Gastrocnemius medialis (tissue), 4 donors: ENCODE data around the gene DRC1.

Experiments used
- POLR2A ChIP-seq, 2 donors: fragments of 450-650 bp; IDR thresholded peaks; one replicate each; pipeline ENCODE4 v1.6.1; 2017; ENCODE audit warnings: antibody characterized with exemption in 2 of 2, mild to moderate bottlenecking in 2 of 2, moderate library complexity in 2 of 2
- TF ChIP-seq, protein P1 (sequence below), 5 experiments: fragments of 450-650 bp in 3 of 5; fragments of 200-600 bp in 2 of 5; sonication (generic) in 2 of 5; IDR thresholded peaks in 4 of 5; conservative IDR thresholded peaks in 1 of 5; 1 replicate in 4 of 5; 2 replicates in 1 of 5; pipeline ENCODE4 v1.5.1; 2016 to 2019; ENCODE audit warnings: antibody characterized with exemption in 5 of 5, mild to moderate bottlenecking in 3 of 5, moderate library complexity in 3 of 5

DNA sequence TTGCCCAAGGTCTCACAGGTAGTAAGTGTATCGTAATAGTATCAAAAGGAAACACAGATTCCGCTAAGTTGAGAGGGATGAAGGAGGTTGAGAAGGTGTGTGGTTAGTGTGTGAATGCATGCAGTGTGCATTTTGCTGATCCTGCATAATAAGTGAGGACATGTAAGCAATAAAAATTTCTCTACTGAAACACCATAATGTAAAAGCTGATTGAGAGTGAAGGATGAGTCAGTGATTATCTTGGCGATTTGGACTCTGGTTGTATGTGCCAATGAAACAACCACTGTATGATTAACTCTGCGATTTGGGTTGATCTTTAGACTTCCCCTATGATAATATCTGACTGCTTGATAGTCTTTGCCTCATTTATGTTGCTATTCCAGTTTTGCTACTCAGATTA is 38.4 kb upstream of the DRC1 start:
- TF ChIP-seq, protein P1, sequence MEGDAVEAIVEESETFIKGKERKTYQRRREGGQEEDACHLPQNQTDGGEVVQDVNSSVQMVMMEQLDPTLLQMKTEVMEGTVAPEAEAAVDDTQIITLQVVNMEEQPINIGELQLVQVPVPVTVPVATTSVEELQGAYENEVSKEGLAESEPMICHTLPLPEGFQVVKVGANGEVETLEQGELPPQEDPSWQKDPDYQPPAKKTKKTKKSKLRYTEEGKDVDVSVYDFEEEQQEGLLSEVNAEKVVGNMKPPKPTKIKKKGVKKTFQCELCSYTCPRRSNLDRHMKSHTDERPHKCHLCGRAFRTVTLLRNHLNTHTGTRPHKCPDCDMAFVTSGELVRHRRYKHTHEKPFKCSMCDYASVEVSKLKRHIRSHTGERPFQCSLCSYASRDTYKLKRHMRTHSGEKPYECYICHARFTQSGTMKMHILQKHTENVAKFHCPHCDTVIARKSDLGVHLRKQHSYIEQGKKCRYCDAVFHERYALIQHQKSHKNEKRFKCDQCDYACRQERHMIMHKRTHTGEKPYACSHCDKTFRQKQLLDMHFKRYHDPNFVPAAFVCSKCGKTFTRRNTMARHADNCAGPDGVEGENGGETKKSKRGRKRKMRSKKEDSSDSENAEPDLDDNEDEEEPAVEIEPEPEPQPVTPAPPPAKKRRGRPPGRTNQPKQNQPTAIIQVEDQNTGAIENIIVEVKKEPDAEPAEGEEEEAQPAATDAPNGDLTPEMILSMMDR (IDR thresholded peaks at IDR 0.05 in 4 of 5, conservative IDR thresholded peaks at IDR 0.05 in 1 of 5): no peak
- no peak for TF ChIP-seq POLR2A (IDR thresholded peaks at IDR 0.05)
